H1 (cell line): ENCODE results near the gene STK39. TPM values are rescaled to one million over a fixed set of nuclear protein-coding genes. Genes with fewer than 3 reads are reported as not detected.

ENCODE experiments used
- CTCF ChIA-PET: fragments of 300-600 bp; sonication (Branson Sonifier 250); formaldehyde crosslinking; loops from one replicate; lab custom pipeline; 2021; ENCODE audit not compliant: partially characterized antibody; lab: Charles Lee
- POLR2A ChIA-PET: fragments of 300-600 bp; sonication (Branson Sonifier 250); formaldehyde crosslinking; loops from one replicate; lab custom pipeline; 2021; ENCODE audit warnings: inconsistent platforms; ENCODE audit not compliant: partially characterized antibody; lab: Charles Lee
- DNase-seq, 2 experiments: peaks; one replicate each; pipeline versions ENCODE4 v3.0.0 to v3.0.0-alpha.2; 2010 to 2022; ENCODE audit warnings: low spot score in 2 of 2, low read depth in 1 of 2, mixed read lengths in 1 of 2
- FAIRE-seq: peaks from 2 replicates; lab custom pipeline; 2011; peaks lifted over from hg19 to GRCh38; lab: Jason Lieb, UNC
- H2AFZ ChIP-seq: 2 replicates; pipeline ENCODE4 v1.8.1; 2012; ENCODE audit warnings: low read length, inconsistent platforms
- H2AK5ac ChIP-seq: 2 replicates; pipeline ENCODE4 v1.6.1; 2013; ENCODE audit warnings: low read depth, low read length
- H2BK120ac ChIP-seq: replicated peaks from 2 replicates; pipeline ENCODE3; 2013; ENCODE audit warnings: low read depth, low read length, inconsistent platforms
- H2BK12ac ChIP-seq: 2 replicates; pipeline ENCODE4 v1.6.1; 2013; ENCODE audit warnings: low read depth, low read length
- H2BK15ac ChIP-seq: 2 replicates; pipeline ENCODE4 v1.6.1; 2013; ENCODE audit warnings: low read length
- H2BK20ac ChIP-seq: 2 replicates; pipeline ENCODE4 v1.6.1; 2013; ENCODE audit warnings: low read length
- H2BK5ac ChIP-seq: 2 replicates; pipeline ENCODE4 v1.6.1; 2013; ENCODE audit warnings: low read depth, low read length
- H3K14ac ChIP-seq: 2 replicates; pipeline ENCODE4 v1.6.1; 2013; ENCODE audit warnings: inconsistent platforms; ENCODE audit not compliant: insufficient read length
- H3K18ac ChIP-seq: 2 replicates; pipeline ENCODE4 v1.6.1; 2013; ENCODE audit warnings: low read length; ENCODE audit errors: extremely low read depth
- H3K23ac ChIP-seq: 2 replicates; pipeline ENCODE4 v1.6.1; 2013; ENCODE audit warnings: inconsistent platforms; ENCODE audit not compliant: insufficient read length
- H3K23me2 ChIP-seq: 2 replicates; pipeline ENCODE4 v1.6.1; 2013; ENCODE audit warnings: low read depth, low read length
- H3K27ac ChIP-seq: 2 replicates; pipeline ENCODE4 v1.6.1; 2011; ENCODE audit warnings: low read depth, low read length, inconsistent platforms
- H3K27me3 ChIP-seq, 4 experiments: replicated peaks in 1 of 4; 1 replicate in 1 of 4; 2 replicates in 3 of 4; pipeline versions ENCODE4 v1.6.1 to v1.8.1; 2011 to 2013; ENCODE audit warnings: low read length in 3 of 4, mild to moderate bottlenecking in 3 of 4, inconsistent platforms in 2 of 4, mixed read lengths in 2 of 4, moderate library complexity in 1 of 4; ENCODE audit not compliant: control insufficient read depth in 3 of 4, insufficient read depth in 3 of 4; ENCODE audit errors: extremely low read depth in 1 of 4
- H3K36me3 ChIP-seq, 4 experiments: 2 replicates each; pipeline versions ENCODE4 v1.6.1 to v1.8.1; 2011 to 2013; ENCODE audit warnings: mild to moderate bottlenecking in 4 of 4, low read length in 3 of 4, moderate library complexity in 2 of 4, control low read depth in 1 of 4, inconsistent platforms in 1 of 4; ENCODE audit not compliant: insufficient read depth in 4 of 4, control insufficient read depth in 2 of 4
- H3K4ac ChIP-seq: replicated peaks from 2 replicates; pipeline ENCODE3; 2013; ENCODE audit warnings: low read length, low read depth, mixed read lengths, inconsistent platforms; ENCODE audit not compliant: insufficient read length
- H3K4me1 ChIP-seq, 4 experiments: replicated peaks in 1 of 4; 1 replicate in 1 of 4; 2 replicates in 3 of 4; pipeline versions ENCODE4 v1.6.1 to v1.8.1; 2011 to 2013; ENCODE audit warnings: low read length in 3 of 4, inconsistent platforms in 2 of 4, mixed read lengths in 1 of 4; ENCODE audit not compliant: insufficient read depth in 4 of 4, control insufficient read depth in 3 of 4
- H3K4me2 ChIP-seq, 2 experiments: 2 replicates each; pipeline versions ENCODE4 v1.6.1 to v1.8.1; 2011 to 2013; ENCODE audit warnings: low read depth in 2 of 2, low read length in 2 of 2, control low read depth in 1 of 2, inconsistent platforms in 1 of 2, mild to moderate bottlenecking in 1 of 2; ENCODE audit not compliant: insufficient read depth in 1 of 2
- H3K4me3 ChIP-seq, 4 experiments: fragments of 200-600, 300-600 bp in 1 of 4; sonication (generic), shearing (Covaris generic), sonication (Bioruptor Twin) in 1 of 4; 2 replicates each; pipeline versions ENCODE4 v1.5.1 to v1.8.1; 2011 to 2016; ENCODE audit warnings: low read length in 4 of 4, low read depth in 3 of 4, control low read depth in 2 of 4, inconsistent platforms in 2 of 4, mild to moderate bottlenecking in 2 of 4, mixed read lengths in 1 of 4, moderate library complexity in 1 of 4; ENCODE audit not compliant: insufficient read depth in 2 of 4; ENCODE audit errors: extremely low read depth in 1 of 4
- H3K56ac ChIP-seq: replicated peaks from 2 replicates; pipeline ENCODE3; 2013; ENCODE audit warnings: low read depth, mild to moderate bottlenecking, mixed read lengths, low read length, inconsistent platforms; ENCODE audit not compliant: insufficient read length
- H3K79me1 ChIP-seq: 2 replicates; pipeline ENCODE4 v1.6.1; 2013; ENCODE audit warnings: low read depth, low read length, control low read depth
- H3K79me2 ChIP-seq, 2 experiments: 2 replicates each; pipeline versions ENCODE4 v1.6.1 to v1.8.1; 2012 to 2013; ENCODE audit warnings: low read length in 2 of 2, mild to moderate bottlenecking in 2 of 2, inconsistent platforms in 1 of 2; ENCODE audit not compliant: insufficient read depth in 2 of 2, control insufficient read depth in 1 of 2
- H3K9ac ChIP-seq, 4 experiments: replicated peaks in 1 of 4; 1 replicate in 1 of 4; 2 replicates in 3 of 4; pipeline versions ENCODE4 v1.6.1 to v1.8.1; 2011 to 2013; ENCODE audit warnings: low read depth in 3 of 4, low read length in 3 of 4, control low read depth in 2 of 4, mild to moderate bottlenecking in 2 of 4, moderate library complexity in 2 of 4, inconsistent platforms in 1 of 4; ENCODE audit errors: extremely low read depth in 1 of 4
- H3K9me3 ChIP-seq, 2 experiments: 2 replicates each; pipeline versions ENCODE4 v1.6.1 to v1.8.1; 2012 to 2013; ENCODE audit warnings: mild to moderate bottlenecking in 2 of 2, moderate library complexity in 2 of 2, control low read depth in 1 of 2, inconsistent platforms in 1 of 2, low read depth in 1 of 2, low read length in 1 of 2, mixed read lengths in 1 of 2; ENCODE audit not compliant: insufficient read depth in 2 of 2
- H4K20me1 ChIP-seq, 2 experiments: replicated peaks in 1 of 2; 2 replicates each; pipeline versions ENCODE3 to v1.8.1; 2011 to 2013; ENCODE audit warnings: inconsistent platforms in 2 of 2, low read length in 2 of 2, mild to moderate bottlenecking in 1 of 2; ENCODE audit not compliant: insufficient read depth in 2 of 2, control insufficient read depth in 1 of 2
- H4K5ac ChIP-seq: 2 replicates; pipeline ENCODE4 v1.6.1; 2013; ENCODE audit warnings: low read length, low read depth, mixed read lengths, inconsistent platforms; ENCODE audit not compliant: insufficient read length
- H4K8ac ChIP-seq: 2 replicates; pipeline ENCODE4 v1.8.0; 2013; ENCODE audit warnings: mild to moderate bottlenecking, moderate library complexity, low read length, inconsistent platforms; ENCODE audit not compliant: insufficient read depth; ENCODE audit errors: extremely low read depth
- H4K91ac ChIP-seq: replicated peaks from 2 replicates; pipeline ENCODE3; 2013; ENCODE audit warnings: low read length, mixed read lengths, inconsistent platforms; ENCODE audit not compliant: insufficient read length
- BCL11A ChIP-seq, 2 experiments: IDR thresholded peaks; one replicate each; pipeline ENCODE4 v1.6.1; 2011; ENCODE audit warnings: low read depth in 2 of 2, low read length in 2 of 2, mild to moderate bottlenecking in 2 of 2
- CTBP2 ChIP-seq: IDR thresholded peaks from 2 replicates; pipeline ENCODE4 v1.7.0; 2011; ENCODE audit warnings: borderline replicate concordance, mild to moderate bottlenecking, moderate library complexity, mixed read lengths, low read length; ENCODE audit not compliant: insufficient read depth, insufficient read length
- KDM4A ChIP-seq: IDR thresholded peaks from one replicate; pipeline ENCODE4 v1.7.1; 2012; ENCODE audit warnings: low read depth, mild to moderate bottlenecking, moderate library complexity, low read length, inconsistent platforms; ENCODE audit not compliant: severe bottlenecking
- TEAD4 ChIP-seq: IDR thresholded peaks from 2 replicates; pipeline ENCODE4 v1.6.1; 2012; ENCODE audit warnings: low read depth, low read length, inconsistent platforms, mixed read lengths
- ZNF274 ChIP-seq: IDR thresholded peaks from 2 replicates; pipeline ENCODE4 v1.7.0; 2012; ENCODE audit warnings: low read length, borderline replicate concordance; ENCODE audit errors: extremely low read depth
- WGBS, 2 experiments: shearing (Covaris generic) in 1 of 2; methylation state at CpG; one replicate each; pipeline versions ENCODE4 v1.1.6 to v1.1.7; 2013 to 2015; ENCODE audit warnings: low lambda C conversion rate in 2 of 2, mixed read lengths in 2 of 2, inconsistent platforms in 1 of 2, low coverage in 1 of 2, missing lambda C conversion rate in 1 of 2; ENCODE audit not compliant: insufficient replicate concordance in 2 of 2, insufficient coverage in 1 of 2, insufficient read length in 1 of 2; ENCODE audit errors: extremely low coverage in 1 of 2, missing lambda C conversion rate in 1 of 2; 5-methylcytosine and 5-hydroxymethylcytosine counted together
- polyA plus RNA-seq, 7 experiments: library from polyadenylated mRNA; depleted of rRNA in 3 of 7; stranded (reverse) in 5 of 7; unstranded in 2 of 7; fragments of >200 nt in 5 of 7; fragments of 200-250 nt in 2 of 7; gene quantifications; 1 replicate in 5 of 7; 2 replicates in 1 of 7; 4 replicates in 1 of 7; pipeline versions ENCODE4 v1.2.1 to v1.2.3, GENCODE V29; 2011 to 2013; ENCODE audit warnings: missing spikeins in 2 of 7, mixed read lengths in 2 of 7
- total RNA-seq: library from RNA; stranded (reverse); fragmentation: NEBNext Ultra II Directional; extraction: Animal tissue kit (Norgen Biotek cat#: 25700); gene quantifications from 2 replicates; pipeline ENCODE4 v1.2.1, GENCODE V29; 2021
- TF ChIP-seq, protein P1 (sequence below): IDR thresholded peaks from 2 replicates; pipeline ENCODE4 v1.6.1; 2012; ENCODE audit warnings: low read length, inconsistent platforms
- TF ChIP-seq, protein P2 (sequence below), 3 experiments: IDR thresholded peaks; 1 replicate in 2 of 3; 2 replicates in 1 of 3; pipeline versions ENCODE4 v1.5.1 to v1.6.1; 2011; ENCODE audit warnings: low read length in 3 of 3, mild to moderate bottlenecking in 3 of 3, inconsistent platforms in 2 of 3, low read depth in 1 of 3, moderate library complexity in 1 of 3; ENCODE audit not compliant: insufficient read depth in 1 of 3; ENCODE audit errors: control extremely low read depth in 1 of 3

Gene STK39
- total and polyA plus RNA-seq, 2 of the 8 experiments (the other 6 are each of a cell fraction or from before 2014, with no cell fraction given): 13.7 to 23.8 TPM

DNA sequence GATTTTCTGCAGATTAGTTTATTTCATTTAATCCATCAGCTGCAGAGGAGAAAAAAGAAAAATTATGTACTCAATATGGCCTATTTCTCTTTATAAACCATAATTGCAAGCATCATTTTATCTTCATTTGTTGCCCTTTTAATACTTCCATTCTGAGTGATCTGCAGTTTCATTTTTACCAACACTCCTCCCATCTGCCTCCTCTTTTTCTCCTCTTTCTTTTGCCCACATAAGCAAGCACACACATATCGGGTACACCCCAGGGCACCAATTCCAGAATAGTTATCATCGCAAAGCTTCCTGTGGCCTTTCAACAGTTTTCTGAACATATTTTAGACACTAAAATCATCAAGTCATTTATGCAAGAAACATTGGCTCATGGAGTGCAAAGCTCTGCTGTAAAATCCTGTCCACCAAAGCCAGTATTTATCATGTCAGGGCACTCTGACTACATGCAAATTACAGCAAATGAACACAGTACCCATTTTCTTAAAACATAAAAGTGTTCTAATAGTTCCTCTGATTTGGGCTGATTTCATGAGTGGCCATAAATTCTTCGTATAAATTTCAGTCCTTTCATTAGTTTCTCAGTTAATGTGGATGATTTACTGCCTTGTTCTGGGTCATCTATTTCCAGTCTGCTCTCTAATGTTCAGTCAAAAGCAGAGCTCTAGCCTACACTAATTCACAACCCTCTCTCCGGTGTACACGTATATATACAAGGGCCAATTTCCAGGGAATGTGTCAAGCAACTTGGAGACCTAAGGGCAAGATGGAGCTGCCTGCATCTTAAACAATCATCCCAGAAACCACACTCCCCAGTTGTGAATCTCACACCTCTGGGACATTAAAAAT, 281.3 kb downstream of the STK39 start:
- peaks cover 5 to 7% of the 10 kb centered on the region in 2 experiments; a peak in 1 of 4 replicates for H3K9me3 ChIP-seq
- H3K4me2 ChIP-seq: no peak overlapping the region
- no peaks in the 10 kb centered on the region for H3K27me3 ChIP-seq
- 91% methylated on average over 5 of the region's 5 CpGs; no CpG with 5 or more reads in 1 of the 2 experiments for WGBS, 2 experiments
- no peak overlapping the region for H4K8ac ChIP-seq
- H4K91ac ChIP-seq: no peak overlapping the region
- H3K4ac ChIP-seq: no peak overlapping the region
- ChIA-PET CTCF (interaction anchor here (0.6 to 3.8 kb wide), 12 partner anchors 9 to 392 kb away, joined by 3 to 59 read pairs (median 4); no protein-coding TSS in a partner anchor), POLR2A (no interaction called here)
- H4K20me1 ChIP-seq: peaks cover 0 to 2% of the 10 kb centered on the region in 2 experiments
- H2BK120ac ChIP-seq: no peak overlapping the region
- H2BK12ac ChIP-seq: no peak overlapping the region
- H3K9ac ChIP-seq: no peak overlapping the region
- H4K5ac ChIP-seq: no peak overlapping the region
- H2AK5ac ChIP-seq: no peak overlapping the region
- no peaks in the 10 kb centered on the region for H3K79me2 ChIP-seq
- no peak overlapping the region for H2BK5ac ChIP-seq
- no peak overlapping the region for H2BK15ac ChIP-seq
- H3K56ac ChIP-seq: no peak overlapping the region
- no peak overlapping the region for H3K27ac ChIP-seq
- no peak overlapping the region for H2BK20ac ChIP-seq
- H3K23me2 ChIP-seq: no peaks in the 10 kb centered on the region
- H2AFZ ChIP-seq: no peak overlapping the region
- H3K79me1 ChIP-seq: no peaks in the 10 kb centered on the region
- no peak overlapping the region for H3K14ac ChIP-seq
- H3K18ac ChIP-seq: no peak overlapping the region
- H3K4me1 ChIP-seq: no peaks in the 10 kb centered on the region; a peak in 2 of 7 replicates
- H3K23ac ChIP-seq: no peak overlapping the region
- FAIRE-seq (no peak), DNase-seq (no peak)
- peaks cover 0 to 4% (median 0%) of the 10 kb centered on the region in 4 experiments; a peak in 3 of 8 replicates for H3K36me3 ChIP-seq
- no peak overlapping the region for H3K4me3 ChIP-seq
- TF ChIP-seq, protein P1, sequence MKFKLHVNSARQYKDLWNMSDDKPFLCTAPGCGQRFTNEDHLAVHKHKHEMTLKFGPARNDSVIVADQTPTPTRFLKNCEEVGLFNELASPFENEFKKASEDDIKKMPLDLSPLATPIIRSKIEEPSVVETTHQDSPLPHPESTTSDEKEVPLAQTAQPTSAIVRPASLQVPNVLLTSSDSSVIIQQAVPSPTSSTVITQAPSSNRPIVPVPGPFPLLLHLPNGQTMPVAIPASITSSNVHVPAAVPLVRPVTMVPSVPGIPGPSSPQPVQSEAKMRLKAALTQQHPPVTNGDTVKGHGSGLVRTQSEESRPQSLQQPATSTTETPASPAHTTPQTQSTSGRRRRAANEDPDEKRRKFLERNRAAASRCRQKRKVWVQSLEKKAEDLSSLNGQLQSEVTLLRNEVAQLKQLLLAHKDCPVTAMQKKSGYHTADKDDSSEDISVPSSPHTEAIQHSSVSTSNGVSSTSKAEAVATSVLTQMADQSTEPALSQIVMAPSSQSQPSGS: no peak
- no peak for TF ChIP-seq KDM4A
- TF ChIP-seq CTBP2: no peak
- no peak for TF ChIP-seq TEAD4
- TF ChIP-seq BCL11A (IDR thresholded peaks at IDR 0.05; ENCODE audit: low read depth in 2 of 2, low read length in 2 of 2): no peak
- no peak for TF ChIP-seq ZNF274
- TF ChIP-seq, protein P2, sequence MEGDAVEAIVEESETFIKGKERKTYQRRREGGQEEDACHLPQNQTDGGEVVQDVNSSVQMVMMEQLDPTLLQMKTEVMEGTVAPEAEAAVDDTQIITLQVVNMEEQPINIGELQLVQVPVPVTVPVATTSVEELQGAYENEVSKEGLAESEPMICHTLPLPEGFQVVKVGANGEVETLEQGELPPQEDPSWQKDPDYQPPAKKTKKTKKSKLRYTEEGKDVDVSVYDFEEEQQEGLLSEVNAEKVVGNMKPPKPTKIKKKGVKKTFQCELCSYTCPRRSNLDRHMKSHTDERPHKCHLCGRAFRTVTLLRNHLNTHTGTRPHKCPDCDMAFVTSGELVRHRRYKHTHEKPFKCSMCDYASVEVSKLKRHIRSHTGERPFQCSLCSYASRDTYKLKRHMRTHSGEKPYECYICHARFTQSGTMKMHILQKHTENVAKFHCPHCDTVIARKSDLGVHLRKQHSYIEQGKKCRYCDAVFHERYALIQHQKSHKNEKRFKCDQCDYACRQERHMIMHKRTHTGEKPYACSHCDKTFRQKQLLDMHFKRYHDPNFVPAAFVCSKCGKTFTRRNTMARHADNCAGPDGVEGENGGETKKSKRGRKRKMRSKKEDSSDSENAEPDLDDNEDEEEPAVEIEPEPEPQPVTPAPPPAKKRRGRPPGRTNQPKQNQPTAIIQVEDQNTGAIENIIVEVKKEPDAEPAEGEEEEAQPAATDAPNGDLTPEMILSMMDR (IDR thresholded peaks at IDR 0.05; ENCODE audit: control extremely low read depth in 1 of 3, insufficient read depth in 1 of 3, low read depth in 1 of 3, low read length in 3 of 3): no peak
